ENCODE data around the gene MCCC1. TPM values are rescaled to one million over a fixed set of nuclear protein-coding genes. Genes with fewer than 3 reads are reported as not detected.

Gene MCCC1
- total and polyA plus RNA-seq, 2 experiments from 2014 or later = 30.8 to 37.7 TPM

GRCh38 chr3:182989566-182989965, 109.7 kb downstream of the MCCC1 start:
- Histone ChIP-seq H3K27ac (no peak overlapping the region), H3K79me2 (no peaks in the 10 kb centered on the region), H2AFZ (no peak overlapping the region), H3K4me2 (no peak overlapping the region), H3K9me3 (ENCODE audit: low read depth) (no peaks in the 10 kb centered on the region), H3K27me3 (no peaks in the 10 kb centered on the region), H4K20me1 (ENCODE audit: insufficient read depth, poor library complexity, severe bottlenecking) (no peaks in the 10 kb centered on the region), H3K4me3 (no peak overlapping the region), H3K9me2 (replicated peaks; ENCODE audit: insufficient read depth) (no peaks in the 10 kb centered on the region), H3K36me3 (replicated peaks; ENCODE audit: insufficient read depth, low read depth) (no peaks in the 10 kb centered on the region), H3K4me1 (ENCODE audit: insufficient read depth) (no peaks in the 10 kb centered on the region)
- DNase-seq (ENCODE audit: low spot score) = no peak
- 94% methylated on average over 3 of the region's 3 CpGs for WGBS (ENCODE audit: low lambda C conversion rate, missing lambda C conversion rate)
- no peak for TF ChIP-seq EZH2phosphoT487 (IDR thresholded peaks at IDR 0.05; ENCODE audit: low read depth, severe bottlenecking, unreplicated experiment)
- TF ChIP-seq EZH2 (IDR thresholded peaks at IDR 0.05; ENCODE audit: borderline replicate concordance) = no peak
- TF ChIP-seq CTCF (IDR thresholded peaks at IDR 0.05; ENCODE audit: poor library complexity) = no peak

GRCh38 chr3:182986021-182986420, 113.3 kb downstream of the MCCC1 start:
- H3K27me3 ChIP-seq = no peaks in the 10 kb centered on the region
- no peaks in the 10 kb centered on the region for H3K79me2 ChIP-seq
- no peak overlapping the region for H3K4me3 ChIP-seq
- H3K27ac ChIP-seq = no peak overlapping the region
- H3K4me1 ChIP-seq (ENCODE audit: insufficient read depth) = no peaks in the 10 kb centered on the region
- H3K36me3 ChIP-seq (replicated peaks; ENCODE audit: insufficient read depth, low read depth) = no peaks in the 10 kb centered on the region
- H3K9me2 ChIP-seq (replicated peaks; ENCODE audit: insufficient read depth) = no peaks in the 10 kb centered on the region
- H3K9me3 ChIP-seq (ENCODE audit: low read depth) = no peaks in the 10 kb centered on the region
- no peak for DNase-seq (ENCODE audit: low spot score)
- no peaks in the 10 kb centered on the region for H4K20me1 ChIP-seq (ENCODE audit: insufficient read depth, poor library complexity, severe bottlenecking)
- H2AFZ ChIP-seq = no peak overlapping the region
- WGBS (ENCODE audit: low lambda C conversion rate, missing lambda C conversion rate) = 87% methylated on average over 6 of the region's 6 CpGs
- TF ChIP-seq EZH2 (IDR thresholded peaks at IDR 0.05; ENCODE audit: borderline replicate concordance) (no peak), CTCF (IDR thresholded peaks at IDR 0.05; ENCODE audit: poor library complexity) (no peak), EZH2phosphoT487 (IDR thresholded peaks at IDR 0.05; ENCODE audit: low read depth, severe bottlenecking, unreplicated experiment) (no peak)
- no peak overlapping the region for H3K4me2 ChIP-seq

GRCh38 chr3:182983876-182984275, 115.4 kb downstream of the MCCC1 start:
- Histone ChIP-seq H2AFZ (no peak overlapping the region), H3K36me3 (replicated peaks; ENCODE audit: insufficient read depth, low read depth) (no peaks in the 10 kb centered on the region), H3K27me3 (no peaks in the 10 kb centered on the region), H3K27ac (no peak overlapping the region), H4K20me1 (ENCODE audit: insufficient read depth, poor library complexity, severe bottlenecking) (peaks cover 3% of the 10 kb centered on the region), H3K4me3 (no peak overlapping the region), H3K9me3 (ENCODE audit: low read depth) (no peaks in the 10 kb centered on the region), H3K9me2 (replicated peaks; ENCODE audit: insufficient read depth) (no peaks in the 10 kb centered on the region), H3K79me2 (peaks cover 11% of the 10 kb centered on the region), H3K4me1 (ENCODE audit: insufficient read depth) (peaks cover 3% of the 10 kb centered on the region), H3K4me2 (no peak overlapping the region)
- no peak for DNase-seq (ENCODE audit: low spot score)
- no peak for TF ChIP-seq EZH2 (IDR thresholded peaks at IDR 0.05; ENCODE audit: borderline replicate concordance)
- no peak for TF ChIP-seq EZH2phosphoT487 (IDR thresholded peaks at IDR 0.05; ENCODE audit: low read depth, severe bottlenecking, unreplicated experiment)
- no peak for TF ChIP-seq CTCF (IDR thresholded peaks at IDR 0.05; ENCODE audit: poor library complexity)

DNA sequence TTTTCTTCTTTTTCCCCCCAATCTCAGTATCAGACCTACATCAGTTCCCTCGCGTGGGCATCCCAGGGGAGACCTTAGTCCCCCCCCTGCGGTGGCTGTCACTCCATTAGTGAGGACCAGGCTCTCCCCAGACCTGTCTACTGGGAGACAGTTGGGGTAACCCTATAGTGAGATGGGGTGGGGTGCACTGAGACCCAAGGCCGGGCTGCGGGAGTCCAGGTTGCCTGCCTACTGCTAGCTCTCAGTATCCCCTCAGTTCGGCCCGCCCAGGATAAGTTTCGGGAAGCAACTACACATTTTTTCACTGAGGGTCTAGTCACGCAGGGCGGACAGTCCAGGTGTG, 118.3 kb downstream of the MCCC1 start:
- H2AFZ ChIP-seq = peak overlapping the region; percentile 98
- WGBS (ENCODE audit: low lambda C conversion rate, missing lambda C conversion rate) = 79% methylated on average over 10 of the region's 10 CpGs
- H3K36me3 ChIP-seq (replicated peaks; ENCODE audit: insufficient read depth, low read depth) = no peaks in the 10 kb centered on the region
- no peaks in the 10 kb centered on the region for H3K9me3 ChIP-seq (ENCODE audit: low read depth)
- TF ChIP-seq EZH2phosphoT487 (IDR thresholded peaks at IDR 0.05; ENCODE audit: low read depth, severe bottlenecking, unreplicated experiment) = no peak
- TF ChIP-seq EZH2 (IDR thresholded peaks at IDR 0.05; ENCODE audit: borderline replicate concordance) = no peak
- no peak for TF ChIP-seq CTCF (IDR thresholded peaks at IDR 0.05; ENCODE audit: poor library complexity)
- H4K20me1 ChIP-seq (ENCODE audit: insufficient read depth, poor library complexity, severe bottlenecking) = peaks cover 22% of the 10 kb centered on the region
- H3K9me2 ChIP-seq (replicated peaks; ENCODE audit: insufficient read depth) = no peaks in the 10 kb centered on the region
- H3K79me2 ChIP-seq = peaks cover 40% of the 10 kb centered on the region
- no peaks in the 10 kb centered on the region for H3K27me3 ChIP-seq
- H3K4me3 ChIP-seq = peak overlapping the region; percentile 35
- no peak for DNase-seq (ENCODE audit: low spot score)
- H3K4me1 ChIP-seq (ENCODE audit: insufficient read depth) = peaks cover 12% of the 10 kb centered on the region
- peak overlapping the region; percentile 88 for H3K4me2 ChIP-seq
- peak overlapping the region; percentile 62 for H3K27ac ChIP-seq

Data from hepatocyte (in vitro differentiated cells).